Left lung (tissue), 10 donors: ENCODE results near the gene FAM25A. TPM values are rescaled to one million over a fixed set of nuclear protein-coding genes. Genes with fewer than 3 reads are reported as not detected.
"Not testable (repeated sequence)": the region's sequence is repeated elsewhere in the genome, so short reads cannot be mapped to it uniquely, and the experiment has no call there.

Experiments used
- ATAC-seq: fragments of 200-7000 bp; cut with Tn5 transposase; one replicate; pipeline ENCODE4 v1.9.1; 2020; ENCODE audit warnings: moderate library complexity
- DNase-seq, 4 donors: peaks; one replicate each; pipeline ENCODE4 v3.0.0-alpha.2; 2013 to 2020
- H3K27ac ChIP-seq, 2 donors: fragments of 200-600 bp; sonication (generic) in 1 of 2; one replicate each; pipeline versions ENCODE4 v1.5.0 to v1.8.0; 2020 to 2021
- H3K27me3 ChIP-seq, 2 donors: fragments of 200-600 bp; sonication (generic) in 1 of 2; one replicate each; pipeline versions ENCODE4 v1.5.0 to v1.8.0; 2020 to 2021
- H3K36me3 ChIP-seq, 2 donors: fragments of 200-600 bp; sonication (generic) in 1 of 2; one replicate each; pipeline versions ENCODE4 v1.5.0 to v1.8.0; 2020 to 2021
- H3K4me1 ChIP-seq, 2 donors: fragments of 200-600 bp; one replicate each; pipeline ENCODE4 v1.8.0; 2021
- H3K4me3 ChIP-seq, 2 donors: fragments of 200-600 bp; sonication (generic) in 1 of 2; one replicate each; pipeline versions ENCODE4 v1.5.0 to v1.8.0; 2020 to 2021; ENCODE audit warnings: mild to moderate bottlenecking in 1 of 2
- H3K9me3 ChIP-seq, 2 donors: fragments of 200-600 bp; sonication (generic) in 1 of 2; one replicate each; pipeline versions ENCODE4 v1.5.0 to v1.8.0; 2020 to 2021
- intact Hi-C, 2 donors: fragments of 100-400 bp; cut with DNase I; formaldehyde crosslinking; loops; one replicate each; pipeline versions ENCODE4 v1.11.2 to v1.14.2; 2022
- polyA plus RNA-seq, 6 donors: library from polyadenylated mRNA; unstranded; fragments of 120-200 nt; gene quantifications; one replicate each; pipeline ENCODE4 v1.2.1, GENCODE V29; 2013; ENCODE audit not compliant: insufficient read length in 6 of 6
- total RNA-seq, 2 donors: library from RNA; stranded (reverse); fragmentation: NEBNext Ultra II Directional; extraction: Animal tissue kit (Norgen Biotek cat#: 25700); gene quantifications; one replicate each; pipeline ENCODE4 v1.2.1, GENCODE V29; 2021
- TF ChIP-seq, protein P1 (sequence below), 2 donors: fragments of 200-600 bp; sonication (generic) in 1 of 2; IDR thresholded peaks; one replicate each; pipeline versions ENCODE4 v1.5.0 to v1.8.0; 2021; ENCODE audit warnings: antibody characterized with exemption in 2 of 2
- donor health status: DM: no; HTN: yes; CAD: no.
- donor health status: DM: no; HTN: no; CAD: no.

FAM25A gene
- total and polyA plus RNA-seq, 8 donors: not detected

DNA sequence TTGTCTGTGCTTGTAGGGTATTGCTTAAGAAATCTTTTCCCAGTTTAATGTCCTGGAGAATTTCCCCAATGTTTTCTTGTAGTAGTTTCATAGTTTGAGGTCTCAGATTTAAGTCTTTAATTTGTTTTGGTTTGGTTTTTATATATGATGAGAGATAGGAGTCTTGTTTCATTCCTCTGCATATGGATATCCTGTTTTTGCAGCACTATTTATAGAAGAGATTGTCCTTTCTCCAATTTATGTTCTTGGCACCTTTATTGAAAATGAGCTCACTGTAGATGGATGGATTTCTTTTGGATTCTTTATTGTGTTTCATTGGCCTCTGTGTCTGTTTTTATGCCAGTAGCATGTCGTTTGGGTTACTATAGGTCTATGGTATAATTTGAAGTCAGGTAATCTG, 31.6 kb upstream of the FAM25A start:
- intact Hi-C loops: no loop called here
- no peak for ATAC-seq
- H3K27me3 ChIP-seq: no peaks in the 10 kb centered on the region
- H3K4me3 ChIP-seq: no peak overlapping the region
- H3K9me3 ChIP-seq: no peaks in the 10 kb centered on the region
- H3K27ac ChIP-seq: no peak overlapping the region
- DNase-seq: no peak
- H3K36me3 ChIP-seq: no peaks in the 10 kb centered on the region
- TF ChIP-seq, protein P1, sequence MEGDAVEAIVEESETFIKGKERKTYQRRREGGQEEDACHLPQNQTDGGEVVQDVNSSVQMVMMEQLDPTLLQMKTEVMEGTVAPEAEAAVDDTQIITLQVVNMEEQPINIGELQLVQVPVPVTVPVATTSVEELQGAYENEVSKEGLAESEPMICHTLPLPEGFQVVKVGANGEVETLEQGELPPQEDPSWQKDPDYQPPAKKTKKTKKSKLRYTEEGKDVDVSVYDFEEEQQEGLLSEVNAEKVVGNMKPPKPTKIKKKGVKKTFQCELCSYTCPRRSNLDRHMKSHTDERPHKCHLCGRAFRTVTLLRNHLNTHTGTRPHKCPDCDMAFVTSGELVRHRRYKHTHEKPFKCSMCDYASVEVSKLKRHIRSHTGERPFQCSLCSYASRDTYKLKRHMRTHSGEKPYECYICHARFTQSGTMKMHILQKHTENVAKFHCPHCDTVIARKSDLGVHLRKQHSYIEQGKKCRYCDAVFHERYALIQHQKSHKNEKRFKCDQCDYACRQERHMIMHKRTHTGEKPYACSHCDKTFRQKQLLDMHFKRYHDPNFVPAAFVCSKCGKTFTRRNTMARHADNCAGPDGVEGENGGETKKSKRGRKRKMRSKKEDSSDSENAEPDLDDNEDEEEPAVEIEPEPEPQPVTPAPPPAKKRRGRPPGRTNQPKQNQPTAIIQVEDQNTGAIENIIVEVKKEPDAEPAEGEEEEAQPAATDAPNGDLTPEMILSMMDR (IDR thresholded peaks at IDR 0.05): no peak
- no peaks in the 10 kb centered on the region for H3K4me1 ChIP-seq

DNA sequence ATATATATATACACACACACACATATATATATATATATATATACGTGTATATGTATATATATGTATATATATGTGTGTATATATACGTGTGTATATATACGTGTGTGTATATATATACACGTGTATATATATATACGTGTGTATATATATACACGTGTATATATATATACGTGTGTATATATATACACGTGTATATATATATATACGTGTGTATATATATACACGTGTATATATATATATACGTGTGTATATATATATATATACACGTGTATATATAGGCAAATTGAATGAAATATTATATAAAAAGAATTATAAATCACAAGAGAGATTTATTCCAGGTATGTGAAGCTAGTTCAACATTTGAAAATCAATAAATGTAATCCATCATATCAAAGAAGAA, 28.7 kb upstream of the FAM25A start:
- H3K9me3 ChIP-seq, ATAC-seq, H3K27me3 ChIP-seq, H3K36me3 ChIP-seq, DNase-seq, H3K4me1 ChIP-seq, H3K4me3 ChIP-seq, intact Hi-C loops, H3K27ac ChIP-seq: not testable (repeated sequence)

DNA sequence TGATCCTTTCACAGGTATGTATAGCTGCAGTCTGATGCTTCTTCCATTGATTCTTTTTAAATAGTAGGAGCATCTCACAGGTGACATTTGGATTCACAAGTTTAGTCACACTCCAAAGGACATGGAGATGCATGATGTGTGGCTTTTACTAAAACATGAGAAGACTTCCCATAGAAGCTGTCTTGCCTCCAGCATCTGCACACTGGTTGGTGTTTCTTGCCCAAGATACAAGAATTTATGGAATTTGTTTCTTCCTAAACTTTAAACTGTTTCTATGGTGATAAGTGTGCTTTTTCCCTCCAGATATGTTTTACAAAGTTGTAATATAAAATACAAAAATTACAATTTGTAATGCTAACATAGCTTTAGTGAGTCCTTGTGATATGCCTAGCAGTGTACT, 27.6 kb upstream of the FAM25A start:
- H3K36me3 ChIP-seq: no peaks in the 10 kb centered on the region
- DNase-seq (no peak), ATAC-seq (no peak)
- H3K27ac ChIP-seq: no peak overlapping the region
- TF ChIP-seq, protein P1 (IDR thresholded peaks at IDR 0.05): no peak
- intact Hi-C loops: no loop called here
- H3K9me3 ChIP-seq: no peaks in the 10 kb centered on the region
- no peak overlapping the region for H3K4me3 ChIP-seq
- H3K27me3 ChIP-seq: no peaks in the 10 kb centered on the region
- H3K4me1 ChIP-seq: no peaks in the 10 kb centered on the region

DNA sequence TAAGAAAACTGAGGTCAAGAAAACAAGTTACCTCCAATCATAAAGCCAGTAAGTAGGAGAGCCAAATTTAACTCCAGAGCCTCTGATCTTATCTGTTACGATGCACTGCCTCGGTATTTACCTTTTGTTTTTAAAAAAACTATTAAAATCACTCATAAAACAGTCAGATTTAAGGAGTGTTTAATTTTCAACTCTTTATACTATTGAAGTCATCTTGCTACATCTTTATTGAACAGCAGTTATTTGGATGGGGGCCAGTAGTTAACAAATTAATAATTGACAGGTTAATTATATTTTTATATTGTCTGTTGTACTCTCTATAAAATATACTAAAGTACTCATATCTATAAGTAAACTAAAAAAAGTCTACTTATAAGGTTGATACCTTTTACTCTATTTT, 27.2 kb upstream of the FAM25A start:
- H3K27me3 ChIP-seq: no peaks in the 10 kb centered on the region
- ATAC-seq (no peak), DNase-seq (no peak)
- TF ChIP-seq, protein P1 (IDR thresholded peaks at IDR 0.05): no peak
- no peak overlapping the region for H3K4me3 ChIP-seq
- H3K36me3 ChIP-seq: no peaks in the 10 kb centered on the region
- H3K4me1 ChIP-seq: no peaks in the 10 kb centered on the region
- no peaks in the 10 kb centered on the region for H3K9me3 ChIP-seq
- H3K27ac ChIP-seq: no peak overlapping the region
- intact Hi-C loops: no loop called here

DNA sequence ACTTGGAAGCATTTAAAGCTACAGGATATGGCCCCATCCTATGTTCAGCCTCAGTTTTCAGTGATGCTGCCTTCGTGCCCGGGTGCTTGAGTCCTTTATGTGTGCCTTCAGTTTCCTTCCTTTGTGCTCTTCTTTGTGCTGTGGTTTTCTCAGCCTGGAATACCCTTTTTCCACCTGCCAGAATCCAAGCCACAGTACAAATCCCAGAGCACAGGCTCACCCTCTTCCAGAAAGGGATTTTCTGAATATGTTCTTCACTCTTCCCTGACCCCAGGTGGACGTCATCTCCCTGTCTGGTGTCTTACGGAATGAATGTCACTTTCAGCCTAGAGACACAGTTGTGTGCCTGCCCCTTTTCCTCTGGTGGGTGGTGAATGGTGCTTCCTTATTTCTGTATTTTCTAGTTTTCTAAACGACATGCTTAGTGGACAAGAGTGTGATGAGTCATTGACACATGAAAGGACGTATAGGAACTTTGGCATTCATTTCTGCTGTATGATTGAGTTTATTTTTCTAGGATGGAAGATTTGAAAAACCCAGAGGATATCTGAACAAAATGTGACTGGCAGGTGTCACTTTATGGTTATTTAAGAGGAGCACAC, 20.2 kb upstream of the FAM25A start:
- H3K4me3 ChIP-seq, H3K27me3 ChIP-seq, H3K36me3 ChIP-seq, H3K4me1 ChIP-seq, intact Hi-C loops, H3K9me3 ChIP-seq, DNase-seq: not testable (repeated sequence)
- H3K27ac ChIP-seq: peak overlapping the region in 1 of 2 donors; percentile 55
- peak; percentile 44 for ATAC-seq

DNA sequence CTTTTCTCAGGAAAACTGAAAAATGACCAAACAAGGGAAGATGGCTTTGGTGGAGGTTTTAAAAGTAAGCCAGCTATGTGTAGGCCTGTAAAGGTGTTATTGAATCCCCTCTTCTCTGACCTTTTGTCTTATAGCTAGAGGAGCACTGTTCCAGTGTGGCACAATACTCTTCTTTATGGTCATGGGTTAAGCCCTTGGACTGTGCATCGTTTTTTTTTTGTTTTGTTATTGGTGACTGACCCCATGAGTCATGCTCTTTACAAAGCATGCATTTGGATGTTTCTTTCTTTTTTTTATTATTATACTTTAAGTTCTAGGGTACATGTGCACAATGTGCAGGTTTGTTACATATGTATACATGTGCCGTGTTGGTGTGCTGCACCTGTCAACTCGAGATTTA, 19.6 kb upstream of the FAM25A start:
- H3K27me3 ChIP-seq: no peaks in the 10 kb centered on the region
- H3K27ac ChIP-seq: peak overlapping the region in 1 of 2 donors; percentile 55
- intact Hi-C loops: no loop called here
- no peaks in the 10 kb centered on the region for H3K4me1 ChIP-seq
- no peaks in the 10 kb centered on the region for H3K36me3 ChIP-seq
- no peak overlapping the region for H3K4me3 ChIP-seq
- TF ChIP-seq, protein P1 (IDR thresholded peaks at IDR 0.05): no peak
- no peaks in the 10 kb centered on the region for H3K9me3 ChIP-seq
- ATAC-seq (no peak), DNase-seq (no peak)

DNA sequence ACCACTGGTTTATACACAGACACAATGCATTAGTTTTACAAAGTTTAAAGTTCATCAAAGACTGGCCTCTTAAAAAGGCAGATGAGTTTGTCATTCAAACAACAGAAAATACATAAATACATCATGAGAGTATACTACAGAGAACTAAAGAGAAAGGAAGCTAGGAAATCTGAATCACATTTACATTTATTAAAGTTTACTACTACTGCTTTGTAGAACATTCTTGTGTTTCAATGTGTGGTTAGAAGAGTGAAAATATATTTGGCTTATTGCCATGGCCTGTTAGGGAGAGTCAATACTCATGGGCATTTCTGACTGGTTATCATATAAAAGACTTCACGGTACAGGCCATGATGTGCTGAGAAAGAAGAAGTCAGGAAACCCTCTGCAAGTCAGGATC, 13.0 kb upstream of the FAM25A start:
- ATAC-seq, H3K27me3 ChIP-seq, H3K36me3 ChIP-seq, H3K9me3 ChIP-seq, DNase-seq, H3K27ac ChIP-seq, H3K4me3 ChIP-seq, intact Hi-C loops, H3K4me1 ChIP-seq: not testable (repeated sequence)

DNA sequence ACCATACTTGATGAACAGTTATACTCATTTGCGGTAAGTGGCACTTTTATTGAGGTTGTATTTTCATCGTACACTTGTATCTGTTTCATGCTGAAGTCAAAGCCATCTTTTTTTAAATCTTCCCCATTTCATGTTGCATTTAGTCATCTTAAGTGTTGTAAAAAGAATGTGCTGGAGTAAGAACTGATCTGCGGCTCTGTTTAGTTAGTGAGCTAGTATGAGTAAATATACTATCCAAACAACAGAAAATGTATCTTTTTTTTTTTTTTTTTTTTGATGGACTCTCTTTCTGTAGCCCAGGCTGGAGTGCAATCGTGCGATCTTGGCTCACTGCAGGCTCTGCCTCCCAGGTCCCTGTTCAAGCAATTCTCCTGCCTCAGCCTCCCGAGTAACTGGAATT, 12.4 kb upstream of the FAM25A start:
- H3K9me3 ChIP-seq, H3K27ac ChIP-seq, H3K4me1 ChIP-seq, H3K4me3 ChIP-seq, ATAC-seq, H3K36me3 ChIP-seq, H3K27me3 ChIP-seq, intact Hi-C loops, DNase-seq: not testable (repeated sequence)

DNA sequence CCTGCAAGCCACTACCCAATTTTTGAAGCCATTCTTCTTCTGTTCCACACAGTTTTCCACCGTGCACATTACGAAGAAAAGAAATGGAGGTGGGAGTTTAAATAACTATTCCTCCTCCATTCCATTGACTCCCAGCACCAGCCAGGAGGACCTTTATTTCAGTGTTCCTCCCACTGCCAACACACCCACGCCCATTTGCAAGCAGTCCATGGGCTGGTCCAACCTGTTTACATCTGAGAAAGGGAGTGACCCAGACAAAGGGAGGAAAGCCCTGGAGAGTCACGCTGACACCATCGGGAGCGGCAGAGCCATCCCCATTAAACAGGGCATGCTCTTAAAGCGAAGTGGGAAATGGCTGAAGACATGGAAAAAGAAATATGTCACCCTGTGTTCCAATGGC, 11.8 kb upstream of the FAM25A start:
- intact Hi-C loops, H3K4me3 ChIP-seq, H3K27me3 ChIP-seq, H3K36me3 ChIP-seq, ATAC-seq, H3K4me1 ChIP-seq, DNase-seq, H3K27ac ChIP-seq, H3K9me3 ChIP-seq: not testable (repeated sequence)

DNA sequence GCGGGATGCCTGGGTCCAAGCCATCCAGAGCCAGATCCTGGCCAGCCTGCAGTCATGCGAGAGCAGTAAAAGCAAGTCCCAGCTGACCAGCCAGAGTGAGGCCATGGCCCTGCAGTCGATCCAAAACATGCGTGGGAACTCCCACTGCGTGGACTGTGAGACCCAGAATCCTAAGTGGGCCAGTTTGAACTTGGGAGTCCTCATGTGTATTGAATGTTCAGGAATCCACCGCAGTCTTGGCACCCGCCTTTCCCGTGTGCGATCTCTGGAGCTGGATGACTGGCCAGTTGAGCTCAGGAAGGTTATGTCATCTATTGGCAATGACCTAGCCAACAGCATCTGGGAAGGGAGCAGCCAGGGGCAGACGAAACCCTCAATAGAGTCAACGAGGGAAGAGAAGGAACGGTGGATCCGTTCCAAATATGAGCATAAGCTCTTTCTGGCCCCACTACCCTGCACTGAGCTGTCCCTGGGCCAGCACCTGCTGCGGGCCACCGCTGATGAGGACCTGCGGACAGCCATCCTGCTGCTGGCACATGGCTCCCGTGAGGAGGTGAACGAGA, 10.9 kb upstream of the FAM25A start:
- ATAC-seq, intact Hi-C loops, H3K9me3 ChIP-seq, DNase-seq, H3K27me3 ChIP-seq, H3K4me1 ChIP-seq, H3K4me3 ChIP-seq, H3K36me3 ChIP-seq, H3K27ac ChIP-seq: not testable (repeated sequence)
